ENCODE measurements around the gene IPO9. TPM values are rescaled to one million over a fixed set of nuclear protein-coding genes. Genes with fewer than 3 reads are reported as not detected.

IPO9 gene
- polyA plus RNA-seq, 1 donor (not counting 4 experiments of a cell fraction or from before 2014, with no cell fraction given): 38.9 TPM

DNA sequence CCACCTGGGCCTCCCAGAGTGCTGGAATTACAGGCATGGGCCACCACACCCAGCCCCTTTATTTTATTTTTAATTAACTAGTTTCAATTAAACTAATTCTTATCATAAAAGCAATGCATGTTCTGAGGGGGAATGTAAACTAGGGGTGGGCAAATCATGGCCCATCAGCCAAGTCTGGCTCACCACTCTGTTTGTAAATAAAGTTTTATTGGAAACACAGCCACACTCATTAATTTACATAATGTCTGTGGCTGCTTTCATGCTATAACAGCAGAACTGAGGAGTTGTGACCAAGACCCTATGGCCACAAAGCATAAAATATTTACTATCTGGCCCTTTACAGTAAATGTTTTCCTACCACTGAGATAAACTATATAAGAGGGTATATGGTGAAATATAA is 28.7 kb upstream of the IPO9 start:
- Histone ChIP-seq H3K9ac (ENCODE audit: control insufficient read depth, extremely low read depth, insufficient read depth, low read length) (no peak overlapping the region), H3K9me1 (ENCODE audit: control insufficient read depth, extremely low read depth, insufficient read depth, low read length) (no peaks in the 10 kb centered on the region), H4K20me1 (ENCODE audit: control insufficient read depth, extremely low read depth, insufficient read depth, low read length) (no peaks in the 10 kb centered on the region), H3K4me2 (ENCODE audit: control insufficient read depth, extremely low read depth, insufficient read depth, low read depth, low read length) (no peak overlapping the region), H3K4me3 (ENCODE audit: control insufficient read depth in 2 of 3, extremely low read depth in 1 of 3, insufficient read depth in 2 of 3, low read depth in 1 of 3, low read length in 3 of 3) (no peak overlapping the region), H3K79me2 (ENCODE audit: control insufficient read depth, insufficient read depth, low read length) (no peaks in the 10 kb centered on the region), H3K27me3 (ENCODE audit: control insufficient read depth, extremely low read depth, insufficient read depth, low read length) (no peaks in the 10 kb centered on the region), H2AFZ (ENCODE audit: control insufficient read depth, low read length) (no peak overlapping the region), H3K9me3 (ENCODE audit: control insufficient read depth, low read depth, low read length) (no peaks in the 10 kb centered on the region), H3K27ac (ENCODE audit: control insufficient read depth, insufficient read depth, low read length) (no peak overlapping the region), H3K36me3 (ENCODE audit: control insufficient read depth in 2 of 2, extremely low read depth in 1 of 2, insufficient read depth in 2 of 2, low read length in 2 of 2) (peaks cover 25 to 28% of the 10 kb centered on the region in 2 experiments), H3K4me1 (ENCODE audit: control insufficient read depth, extremely low read depth, insufficient read depth, low read length) (no peaks in the 10 kb centered on the region)
- dilution Hi-C loops (cut with MboI; ENCODE audit: extremely low pct_ligation_motif_present, low sequenced_read_pairs): no loop called here
- DNase-seq (ENCODE audit: low read depth, low spot score) (no peak), FAIRE-seq (no peak)
- TF ChIP-seq, protein P1, sequence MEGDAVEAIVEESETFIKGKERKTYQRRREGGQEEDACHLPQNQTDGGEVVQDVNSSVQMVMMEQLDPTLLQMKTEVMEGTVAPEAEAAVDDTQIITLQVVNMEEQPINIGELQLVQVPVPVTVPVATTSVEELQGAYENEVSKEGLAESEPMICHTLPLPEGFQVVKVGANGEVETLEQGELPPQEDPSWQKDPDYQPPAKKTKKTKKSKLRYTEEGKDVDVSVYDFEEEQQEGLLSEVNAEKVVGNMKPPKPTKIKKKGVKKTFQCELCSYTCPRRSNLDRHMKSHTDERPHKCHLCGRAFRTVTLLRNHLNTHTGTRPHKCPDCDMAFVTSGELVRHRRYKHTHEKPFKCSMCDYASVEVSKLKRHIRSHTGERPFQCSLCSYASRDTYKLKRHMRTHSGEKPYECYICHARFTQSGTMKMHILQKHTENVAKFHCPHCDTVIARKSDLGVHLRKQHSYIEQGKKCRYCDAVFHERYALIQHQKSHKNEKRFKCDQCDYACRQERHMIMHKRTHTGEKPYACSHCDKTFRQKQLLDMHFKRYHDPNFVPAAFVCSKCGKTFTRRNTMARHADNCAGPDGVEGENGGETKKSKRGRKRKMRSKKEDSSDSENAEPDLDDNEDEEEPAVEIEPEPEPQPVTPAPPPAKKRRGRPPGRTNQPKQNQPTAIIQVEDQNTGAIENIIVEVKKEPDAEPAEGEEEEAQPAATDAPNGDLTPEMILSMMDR (optimal IDR thresholded peaks at IDR 0.05 in 1 of 3, IDR thresholded peaks at IDR 0.05 in 1 of 3, conservative IDR thresholded peaks at IDR 0.05 in 1 of 3; ENCODE audit: extremely low read depth in 1 of 3, insufficient read depth in 2 of 3, low read length in 3 of 3): no peak
- no peak for TF ChIP-seq EZH2 (IDR thresholded peaks at IDR 0.05; ENCODE audit: low read length)

- Histone ChIP-seq H3K9ac (ENCODE audit: control insufficient read depth, extremely low read depth, insufficient read depth, low read length) (no peak overlapping the region), H4K20me1 (ENCODE audit: control insufficient read depth, extremely low read depth, insufficient read depth, low read length) (no peaks in the 10 kb centered on the region), H3K79me2 (ENCODE audit: control insufficient read depth, insufficient read depth, low read length) (no peaks in the 10 kb centered on the region), H3K4me3 (ENCODE audit: control insufficient read depth in 2 of 3, extremely low read depth in 1 of 3, insufficient read depth in 2 of 3, low read depth in 1 of 3, low read length in 3 of 3) (no peak overlapping the region), H3K4me1 (ENCODE audit: control insufficient read depth, extremely low read depth, insufficient read depth, low read length) (no peaks in the 10 kb centered on the region), H3K36me3 (ENCODE audit: control insufficient read depth in 2 of 2, extremely low read depth in 1 of 2, insufficient read depth in 2 of 2, low read length in 2 of 2) (peaks cover 43 to 62% of the 10 kb centered on the region in 2 experiments), H2AFZ (ENCODE audit: control insufficient read depth, low read length) (no peak overlapping the region), H3K9me3 (ENCODE audit: control insufficient read depth, low read depth, low read length) (no peaks in the 10 kb centered on the region), H3K27ac (ENCODE audit: control insufficient read depth, insufficient read depth, low read length) (no peak overlapping the region), H3K4me2 (ENCODE audit: control insufficient read depth, extremely low read depth, insufficient read depth, low read depth, low read length) (no peak overlapping the region), H3K27me3 (ENCODE audit: control insufficient read depth, extremely low read depth, insufficient read depth, low read length) (no peaks in the 10 kb centered on the region), H3K9me1 (ENCODE audit: control insufficient read depth, extremely low read depth, insufficient read depth, low read length) (no peaks in the 10 kb centered on the region)
- dilution Hi-C loops (cut with MboI; ENCODE audit: extremely low pct_ligation_motif_present, low sequenced_read_pairs): no loop called here
- DNase-seq (ENCODE audit: low read depth, low spot score): no peak
- TF ChIP-seq, protein P1 (optimal IDR thresholded peaks at IDR 0.05 in 1 of 3, IDR thresholded peaks at IDR 0.05 in 1 of 3, conservative IDR thresholded peaks at IDR 0.05 in 1 of 3; ENCODE audit: extremely low read depth in 1 of 3, insufficient read depth in 2 of 3, low read length in 3 of 3): no peak
- FAIRE-seq: no peak
Measured at GRCh38 chr1:201806801-201807200, 22.2 kb upstream of the IPO9 start.
